B cell (primary cell): Measurements from ENCODE around the gene RIMKLB. TPM values are rescaled to one million over a fixed set of nuclear protein-coding genes. Genes with fewer than 3 reads are reported as not detected.

ENCODE experiments used
- ATAC-seq: fragments of 200-7000 bp; cut with Tn5 transposase; one replicate; pipeline ENCODE4 v1.10.0; 2021; ENCODE audit warnings: low read depth, mild to moderate bottlenecking, moderate number of reproducible peaks, moderate library complexity
- CTCF ChIA-PET: fragments of 350-600 bp; sonication (Branson Sonifier 250); formaldehyde crosslinking; loops from one replicate; lab custom pipeline; 2021; ENCODE audit warnings: antibody characterized with exemption, inconsistent platforms; lab: Charles Lee
- POLR2A ChIA-PET: fragments of 350-600 bp; sonication (Branson Sonifier 250); formaldehyde crosslinking; loops from one replicate; lab custom pipeline; 2021; ENCODE audit warnings: antibody characterized with exemption; lab: Charles Lee
- DNase-seq: peaks from one replicate; pipeline ENCODE4 v3.0.0; 2013
- H2AFZ ChIP-seq: 2 replicates; pipeline ENCODE4 v1.6.1; 2012; ENCODE audit warnings: mild to moderate bottlenecking, low read depth, low read length; ENCODE audit not compliant: insufficient read depth, poor library complexity, severe bottlenecking
- H3K27ac ChIP-seq, 2 donors: 1 replicate in 1 of 2; 2 replicates in 1 of 2; pipeline ENCODE4 v1.5.1; 2012 to 2013; ENCODE audit warnings: low read length in 2 of 2, mild to moderate bottlenecking in 2 of 2, moderate library complexity in 1 of 2
- H3K27me3 ChIP-seq, 4 experiments: fragments of 200-600 bp in 1 of 4; sonication (generic) in 1 of 4; replicated peaks in 1 of 4; 1 replicate in 2 of 4; 2 replicates in 2 of 4; pipeline versions ENCODE4 v1.6.1 to v1.7.0; 2013 to 2016; ENCODE audit warnings: low read length in 3 of 4, mild to moderate bottlenecking in 2 of 4, mixed read lengths in 1 of 4, moderate library complexity in 1 of 4; ENCODE audit not compliant: insufficient read depth in 4 of 4, control insufficient read depth in 3 of 4; ENCODE audit errors: control extremely low read depth in 1 of 4
- H3K36me3 ChIP-seq, 2 experiments: replicated peaks in 1 of 2; 1 replicate in 1 of 2; 2 replicates in 1 of 2; pipeline versions ENCODE4 v1.6.1 to v1.7.1; 2013; ENCODE audit warnings: low read length in 1 of 2; ENCODE audit not compliant: insufficient read depth in 2 of 2, control insufficient read depth in 1 of 2; ENCODE audit errors: control extremely low read depth in 1 of 2, extremely low read depth in 1 of 2
- H3K4me1 ChIP-seq, 2 donors: fragments of 200-600 bp in 1 of 2; sonication (generic) in 1 of 2; 1 replicate in 1 of 2; 2 replicates in 1 of 2; pipeline versions ENCODE4 v1.5.1 to v1.6.1; 2013 to 2017; ENCODE audit warnings: low read length in 2 of 2; ENCODE audit not compliant: control insufficient read depth in 2 of 2, insufficient read depth in 2 of 2
- H3K4me2 ChIP-seq: replicated peaks from 2 replicates; pipeline ENCODE3; 2012; ENCODE audit warnings: mild to moderate bottlenecking, low read depth, low read length; ENCODE audit not compliant: poor library complexity, severe bottlenecking
- H3K4me3 ChIP-seq, 5 experiments: fragments of 200-600 bp in 1 of 5; sonication (generic) in 1 of 5; 1 replicate in 3 of 5; 2 replicates in 2 of 5; pipeline versions ENCODE4 v1.5.1 to v1.7.0; 2011 to 2016; ENCODE audit warnings: low read length in 4 of 5, mild to moderate bottlenecking in 4 of 5, low read depth in 2 of 5, control low read depth in 1 of 5, moderate library complexity in 1 of 5; ENCODE audit not compliant: insufficient read depth in 1 of 5; ENCODE audit errors: control extremely low read depth in 1 of 5, extremely low read depth in 1 of 5
- H3K79me2 ChIP-seq: fragments of 200-600 bp; sonication (generic); one replicate; pipeline ENCODE4 v1.6.0; 2016; ENCODE audit warnings: low read length; ENCODE audit not compliant: control insufficient read depth, insufficient read depth
- H3K9ac ChIP-seq: fragments of 200-600 bp; sonication (generic); 2 replicates; pipeline ENCODE4 v1.6.1; 2017; ENCODE audit warnings: mild to moderate bottlenecking, low read length, moderate library complexity
- H3K9me3 ChIP-seq, 3 donors: one replicate each; pipeline versions ENCODE4 v1.6.1 to v1.7.1; 2013; ENCODE audit warnings: low read length in 2 of 3; ENCODE audit not compliant: control insufficient read depth in 2 of 3, insufficient read depth in 1 of 3; ENCODE audit errors: control extremely low read depth in 1 of 3
- H4K20me1 ChIP-seq: 2 replicates; pipeline ENCODE4 v1.6.0; 2012; ENCODE audit warnings: mild to moderate bottlenecking, low read length; ENCODE audit not compliant: insufficient read depth, control insufficient read depth, poor library complexity, severe bottlenecking
- H3K27ac Mint-ChIP-seq: one replicate; pipeline ENCODE4 v1.8.0; 2021; ENCODE audit warnings: mixed read lengths
- H3K27me3 Mint-ChIP-seq: one replicate; pipeline ENCODE4 v1.8.0; 2021; ENCODE audit warnings: mixed read lengths
- H3K4me1 Mint-ChIP-seq: one replicate; pipeline ENCODE4 v1.8.0; 2021; ENCODE audit warnings: mixed read lengths
- H3K4me3 Mint-ChIP-seq: one replicate; pipeline ENCODE4 v1.8.0; 2021; ENCODE audit warnings: mixed read lengths
- H3K9me3 Mint-ChIP-seq: one replicate; pipeline ENCODE4 v1.8.0; 2022; ENCODE audit warnings: mixed read lengths; ENCODE audit not compliant: insufficient read depth
- EZH2 ChIP-seq: IDR thresholded peaks from 2 replicates; pipeline ENCODE4 v1.6.1; 2012; ENCODE audit warnings: borderline replicate concordance, low read depth, mild to moderate bottlenecking, moderate library complexity, low read length; ENCODE audit not compliant: insufficient read depth, poor library complexity, severe bottlenecking
- WGBS: methylation state at CpG from one replicate; pipeline ENCODE4 v1.1.5; 2013; ENCODE audit warnings: missing lambda C conversion rate; ENCODE audit not compliant: insufficient coverage; 5-methylcytosine and 5-hydroxymethylcytosine counted together
- intact Hi-C: fragments of 100-400 bp; cut with micrococcal nuclease; formaldehyde crosslinking; loops from one replicate; pipeline ENCODE4 v1.10.0; 2022
- polyA plus RNA-seq: library from polyadenylated mRNA; depleted of rRNA; stranded (reverse); fragments of >200 nt; gene quantifications from 2 replicates; pipeline ENCODE4 v1.2.3, GENCODE V29; 2012
- total RNA-seq, 2 donors: library from RNA; stranded (reverse); fragments of 120-200 nt in 1 of 2; gene quantifications; 1 replicate in 1 of 2; 2 replicates in 1 of 2; pipeline versions ENCODE4 v1.2.3 to v1.2.4, GENCODE V29; 2013 to 2022
- TF ChIP-seq, protein P1 (sequence below): fragments of 200-600 bp; IDR thresholded peaks from one replicate; pipeline ENCODE4 v1.8.0; 2022; ENCODE audit warnings: antibody characterized with exemption, mild to moderate bottlenecking

The RIMKLB gene
- total and polyA plus RNA-seq, 2 donors (not counting 1 experiment from before 2014, with no cell fraction given), result 27.8 to 54.2 TPM

DNA sequence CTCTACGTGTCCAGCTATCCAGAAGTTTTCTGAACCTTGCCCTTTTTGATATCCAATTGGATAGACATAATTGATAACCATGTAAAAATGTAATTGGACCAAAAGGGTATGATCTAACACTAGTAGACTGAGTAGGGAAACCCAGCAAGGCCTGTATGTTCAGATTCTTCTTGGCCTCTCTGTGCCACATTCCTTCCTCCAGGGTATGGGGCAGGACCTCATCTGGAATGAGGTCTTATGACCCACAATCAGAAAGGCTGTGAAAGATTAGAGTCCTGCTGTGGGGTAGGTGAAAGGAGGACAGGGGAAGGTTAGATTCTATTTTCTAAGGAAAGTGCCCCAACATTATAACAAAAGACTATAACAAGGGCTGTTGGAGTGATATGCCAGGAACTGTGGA, 73.3 kb downstream of the RIMKLB start:
- Histone ChIP-seq H3K36me3 (peaks cover 0 to 5% of the 10 kb centered on the region in 2 experiments), H3K4me2 (no peak overlapping the region), H3K4me1 (no peaks in the 10 kb centered on the region), H3K27me3 (no peaks in the 10 kb centered on the region), H3K9me3 (no peaks in the 10 kb centered on the region), H2AFZ (no peak overlapping the region), H3K79me2 (no peaks in the 10 kb centered on the region), H4K20me1 (no peaks in the 10 kb centered on the region), H3K4me3 (no peak overlapping the region), H3K27ac (no peak overlapping the region), H3K9ac (no peak overlapping the region)
- TF ChIP-seq, protein P1, sequence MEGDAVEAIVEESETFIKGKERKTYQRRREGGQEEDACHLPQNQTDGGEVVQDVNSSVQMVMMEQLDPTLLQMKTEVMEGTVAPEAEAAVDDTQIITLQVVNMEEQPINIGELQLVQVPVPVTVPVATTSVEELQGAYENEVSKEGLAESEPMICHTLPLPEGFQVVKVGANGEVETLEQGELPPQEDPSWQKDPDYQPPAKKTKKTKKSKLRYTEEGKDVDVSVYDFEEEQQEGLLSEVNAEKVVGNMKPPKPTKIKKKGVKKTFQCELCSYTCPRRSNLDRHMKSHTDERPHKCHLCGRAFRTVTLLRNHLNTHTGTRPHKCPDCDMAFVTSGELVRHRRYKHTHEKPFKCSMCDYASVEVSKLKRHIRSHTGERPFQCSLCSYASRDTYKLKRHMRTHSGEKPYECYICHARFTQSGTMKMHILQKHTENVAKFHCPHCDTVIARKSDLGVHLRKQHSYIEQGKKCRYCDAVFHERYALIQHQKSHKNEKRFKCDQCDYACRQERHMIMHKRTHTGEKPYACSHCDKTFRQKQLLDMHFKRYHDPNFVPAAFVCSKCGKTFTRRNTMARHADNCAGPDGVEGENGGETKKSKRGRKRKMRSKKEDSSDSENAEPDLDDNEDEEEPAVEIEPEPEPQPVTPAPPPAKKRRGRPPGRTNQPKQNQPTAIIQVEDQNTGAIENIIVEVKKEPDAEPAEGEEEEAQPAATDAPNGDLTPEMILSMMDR, result no peak
- TF ChIP-seq EZH2, result no peak
- no peak overlapping the region for H3K27ac Mint-ChIP-seq
- ChIA-PET CTCF (no interaction called here), POLR2A (no interaction called here)
- no peaks in the 10 kb centered on the region for H3K27me3 Mint-ChIP-seq
- H3K4me1 Mint-ChIP-seq, result no peaks in the 10 kb centered on the region
- intact Hi-C loops, result no loop called here
- DNase-seq (no peak), ATAC-seq (no peak)
- H3K4me3 Mint-ChIP-seq, result no peak overlapping the region
- no CpG with 5 or more reads among the region's 1 CpG for WGBS
- no peaks in the 10 kb centered on the region for H3K9me3 Mint-ChIP-seq

DNA sequence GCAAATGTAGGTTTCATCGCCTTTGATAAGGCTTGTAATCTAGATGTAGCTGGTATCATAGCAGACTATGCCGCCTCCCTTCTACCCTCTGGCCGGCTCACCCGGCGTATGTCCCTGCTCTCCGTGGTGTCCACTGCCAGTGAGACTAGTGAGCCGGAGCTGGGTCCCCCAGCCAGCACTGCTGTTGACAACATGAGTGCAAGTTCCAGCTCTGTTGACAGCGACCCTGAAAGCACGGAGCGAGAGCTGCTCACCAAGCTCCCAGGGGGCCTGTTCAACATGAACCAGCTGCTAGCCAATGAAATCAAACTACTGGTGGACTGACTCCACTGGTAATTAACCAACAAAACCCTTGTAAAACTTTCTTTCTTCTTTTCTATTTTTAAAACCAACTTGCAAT, 75.7 kb downstream of the RIMKLB start:
- no peaks in the 10 kb centered on the region for H3K9me3 Mint-ChIP-seq
- Histone ChIP-seq H3K79me2 (no peaks in the 10 kb centered on the region), H3K27me3 (no peaks in the 10 kb centered on the region), H3K9me3 (no peaks in the 10 kb centered on the region), H3K4me1 (no peaks in the 10 kb centered on the region), H3K4me2 (no peak overlapping the region), H3K27ac (no peak overlapping the region), H3K36me3 (peaks cover 0 to 5% of the 10 kb centered on the region in 2 experiments), H4K20me1 (no peaks in the 10 kb centered on the region), H3K4me3 (no peak overlapping the region), H2AFZ (no peak overlapping the region), H3K9ac (no peak overlapping the region)
- intact Hi-C loops, result no loop called here
- ChIA-PET CTCF (no interaction called here), POLR2A (interaction anchor here (0.6 kb wide), 1 partner anchor 128 kb away, joined by 7 read pairs; no protein-coding TSS in a partner anchor)
- 64% methylated on average over 8 of the region's 10 CpGs for WGBS
- H3K4me3 Mint-ChIP-seq, result no peak overlapping the region
- no peaks in the 10 kb centered on the region for H3K27me3 Mint-ChIP-seq
- H3K27ac Mint-ChIP-seq, result no peak overlapping the region
- DNase-seq (no peak), ATAC-seq (no peak)
- TF ChIP-seq, protein P1, result no peak
- no peak for TF ChIP-seq EZH2
- H3K4me1 Mint-ChIP-seq, result no peaks in the 10 kb centered on the region
